Stimulated activated CD4-positive, alpha-beta T cell treated with anti-CD3 and anti-CD28 coated beads, Interleukin-2, amount 100 ng/mL, for 24 hours (primary cell): Measurements from ENCODE around the gene AHNAK2.
"Not testable (repeated sequence)": the region's sequence is repeated elsewhere in the genome, so short reads cannot be mapped to it uniquely, and the experiment has no call there.

ENCODE experiments used
- DNase-seq, 2 donors: peaks; one replicate each; pipeline ENCODE4 v3.0.0-alpha.2; 2020

Gene AHNAK2

GRCh38 chr14:104971447-104972240 lies 6.5 kb downstream of the AHNAK2 start:
- DNase-seq, result no peak

- no peak for DNase-seq
Measured at GRCh38 chr14:104970231-104971068, 7.7 kb downstream of the AHNAK2 start.

- DNase-seq, result no peak
Measured at GRCh38 chr14:104969741-104970230, 8.4 kb downstream of the AHNAK2 start.

- no peak for DNase-seq
Measured at GRCh38 chr14:104968541-104969401, 9.4 kb downstream of the AHNAK2 start.

- DNase-seq, result no peak
Measured at GRCh38 chr14:104968153-104968527, 10.0 kb downstream of the AHNAK2 start.

GRCh38 chr14:104967386-104968152 lies 10.6 kb downstream of the AHNAK2 start:
- no peak for DNase-seq

GRCh38 chr14:104966981-104967385 lies 11.2 kb downstream of the AHNAK2 start:
- DNase-seq, result no peak

- DNase-seq, result no peak
Measured at GRCh38 chr14:104966261-104966865, 11.8 kb downstream of the AHNAK2 start.

- DNase-seq, result no peak
Measured at GRCh38 chr14:104965561-104966231, 12.5 kb downstream of the AHNAK2 start.

GRCh38 chr14:104964546-104964945 lies 13.6 kb downstream of the AHNAK2 start:
- no peak for DNase-seq

GRCh38 chr14:104957146-104958113 lies 20.7 kb downstream of the AHNAK2 start:
- DNase-seq, result no peak

- DNase-seq, result no peak
Measured at GRCh38 chr14:104956290-104956890, 21.8 kb downstream of the AHNAK2 start.

GRCh38 chr14:104955396-104955770 lies 22.8 kb downstream of the AHNAK2 start:
- no peak for DNase-seq

- DNase-seq, result no peak
Measured at GRCh38 chr14:104954746-104955395, 23.3 kb downstream of the AHNAK2 start.

- DNase-seq, result no peak
Measured at GRCh38 chr14:104953896-104954656, 24.1 kb downstream of the AHNAK2 start.

- DNase-seq, result no peak
Measured at GRCh38 chr14:104953097-104953496, 25.1 kb downstream of the AHNAK2 start.

- not testable (repeated sequence) for DNase-seq
Measured at GRCh38 chr14:104951863-104952657, 26.1 kb downstream of the AHNAK2 start.
